H9 (cell line): ENCODE results near the gene C5orf34. TPM values are rescaled to one million over a fixed set of nuclear protein-coding genes. Genes with fewer than 3 reads are reported as not detected.
"Not testable (repeated sequence)": the region's sequence is repeated elsewhere in the genome, so short reads cannot be mapped to it uniquely, and the experiment has no call there.

ENCODE experiments used
- DNase-seq: peaks from one replicate; pipeline ENCODE4 v3.0.0-alpha.2; 2017
- H2AFZ ChIP-seq: one replicate; pipeline ENCODE4 v1.6.1; 2013; ENCODE audit warnings: mild to moderate bottlenecking, low read length, control low read depth, moderate library complexity
- H2AK5ac ChIP-seq: 2 replicates; pipeline ENCODE4 v1.6.1; 2013; ENCODE audit warnings: low read length, control low read depth, mixed read lengths; ENCODE audit not compliant: insufficient read length
- H2BK120ac ChIP-seq: one replicate; pipeline ENCODE4 v1.6.1; 2013; ENCODE audit warnings: low read depth, mild to moderate bottlenecking, low read length, control low read depth, inconsistent platforms; ENCODE audit not compliant: poor library complexity, severe bottlenecking
- H2BK12ac ChIP-seq: 2 replicates; pipeline ENCODE4 v1.6.1; 2013; ENCODE audit warnings: low read length, control low read depth, mixed read lengths, low read depth; ENCODE audit not compliant: insufficient read length
- H2BK15ac ChIP-seq: 2 replicates; pipeline ENCODE4 v1.6.1; 2013; ENCODE audit warnings: low read depth, low read length, control low read depth
- H2BK20ac ChIP-seq: one replicate; pipeline ENCODE4 v1.6.1; 2013; ENCODE audit warnings: low read depth, mild to moderate bottlenecking, low read length, control low read depth, inconsistent platforms; ENCODE audit not compliant: poor library complexity, severe bottlenecking
- H2BK5ac ChIP-seq: 2 replicates; pipeline ENCODE4 v1.6.1; 2013; ENCODE audit warnings: low read length, control low read depth, mixed read lengths; ENCODE audit not compliant: insufficient read length
- H3K14ac ChIP-seq: 2 replicates; pipeline ENCODE4 v1.6.1; 2013; ENCODE audit warnings: low read length, control low read depth; ENCODE audit not compliant: insufficient read depth
- H3K18ac ChIP-seq: 2 replicates; pipeline ENCODE4 v1.6.1; 2013; ENCODE audit warnings: low read depth, mild to moderate bottlenecking, mixed read lengths, low read length, control low read depth; ENCODE audit not compliant: insufficient read length
- H3K23ac ChIP-seq: 2 replicates; pipeline ENCODE4 v1.6.1; 2013; ENCODE audit warnings: low read length, control low read depth, mixed read lengths, low read depth; ENCODE audit not compliant: insufficient read length
- H3K23me2 ChIP-seq: 2 replicates; pipeline ENCODE4 v1.6.1; 2013; ENCODE audit warnings: low read depth, mild to moderate bottlenecking, mixed read lengths, low read length, control low read depth; ENCODE audit not compliant: insufficient read length, poor library complexity, severe bottlenecking
- H3K27ac ChIP-seq: 2 replicates; pipeline ENCODE4 v1.5.1; 2013; ENCODE audit warnings: low read length, control low read depth, mixed read lengths, low read depth; ENCODE audit not compliant: insufficient read length
- H3K27me3 ChIP-seq: 2 replicates; pipeline ENCODE4 v1.6.1; 2013; ENCODE audit warnings: low read length, control low read depth, inconsistent platforms; ENCODE audit not compliant: insufficient read depth
- H3K4ac ChIP-seq: 2 replicates; pipeline ENCODE4 v1.6.1; 2013; ENCODE audit warnings: low read depth, mild to moderate bottlenecking, control low read depth, inconsistent platforms, low read length, moderate library complexity
- H3K4me1 ChIP-seq: 2 replicates; pipeline ENCODE4 v1.6.1; 2013; ENCODE audit warnings: low read length, control low read depth, inconsistent platforms; ENCODE audit not compliant: insufficient read depth
- H3K4me2 ChIP-seq: 2 replicates; pipeline ENCODE4 v1.6.1; 2013; ENCODE audit warnings: low read length, control low read depth, mixed read lengths; ENCODE audit not compliant: insufficient read length, insufficient read depth
- H3K56ac ChIP-seq: 2 replicates; pipeline ENCODE4 v1.6.1; 2013; ENCODE audit warnings: low read depth, mild to moderate bottlenecking, mixed read lengths, low read length, control low read depth; ENCODE audit not compliant: insufficient read length
- H3K79me1 ChIP-seq: 2 replicates; pipeline ENCODE4 v1.6.1; 2013; ENCODE audit warnings: low read depth, mild to moderate bottlenecking, moderate library complexity, low read length, control low read depth, inconsistent platforms; ENCODE audit not compliant: insufficient read depth, poor library complexity, severe bottlenecking
- H3K79me2 ChIP-seq: 2 replicates; pipeline ENCODE4 v1.6.1; 2013; ENCODE audit warnings: low read length, control low read depth, inconsistent platforms; ENCODE audit not compliant: insufficient read depth
- H3K9ac ChIP-seq: 2 replicates; pipeline ENCODE4 v1.6.1; 2013; ENCODE audit warnings: low read length, control low read depth, mixed read lengths; ENCODE audit not compliant: insufficient read length; ENCODE audit errors: extremely low read depth
- H3K9me3 ChIP-seq: one replicate; pipeline ENCODE4 v1.6.1; 2013; ENCODE audit warnings: low read depth, low read length, inconsistent platforms; ENCODE audit not compliant: control insufficient read depth
- H3T11ph ChIP-seq: one replicate; pipeline ENCODE4 v1.6.1; 2013; ENCODE audit warnings: mild to moderate bottlenecking, low read length, control low read depth, inconsistent platforms
- H4K20me1 ChIP-seq: one replicate; pipeline ENCODE4 v1.6.1; 2013; ENCODE audit not compliant: control insufficient read depth, insufficient read length, insufficient read depth
- H4K5ac ChIP-seq: 2 replicates; pipeline ENCODE4 v1.6.1; 2013; ENCODE audit warnings: low read depth, mild to moderate bottlenecking, mixed read lengths, low read length, control low read depth; ENCODE audit not compliant: insufficient read length
- H4K8ac ChIP-seq: replicated peaks from 2 replicates; pipeline ENCODE4 v1.6.1; 2013; ENCODE audit warnings: low read length, control low read depth, mixed read lengths, low read depth; ENCODE audit not compliant: insufficient read length
- H4K91ac ChIP-seq: 2 replicates; pipeline ENCODE4 v1.6.1; 2013; ENCODE audit warnings: low read depth, mild to moderate bottlenecking, moderate library complexity, mixed read lengths, low read length, control low read depth; ENCODE audit not compliant: insufficient read length
- H3K27ac Mint-ChIP-seq, 3 experiments: 2 replicates in 2 of 3; 3 replicates in 1 of 3; pipeline ENCODE4 v1.8.0; 2020 to 2021; ENCODE audit warnings: mixed read lengths in 3 of 3, mild to moderate bottlenecking in 1 of 3, moderate library complexity in 1 of 3
- H3K27me3 Mint-ChIP-seq: 2 replicates; pipeline ENCODE4 v1.8.0; 2021; ENCODE audit warnings: low read depth, mild to moderate bottlenecking, moderate library complexity, mixed read lengths
- H3K36me3 Mint-ChIP-seq, 3 experiments: 2 replicates in 2 of 3; 3 replicates in 1 of 3; pipeline ENCODE4 v1.8.0; 2020 to 2021; ENCODE audit warnings: low read depth in 3 of 3, mixed read lengths in 3 of 3; ENCODE audit not compliant: insufficient read depth in 1 of 3
- H3K4me1 Mint-ChIP-seq, 2 experiments: 2 replicates each; pipeline ENCODE4 v1.8.0; 2020; ENCODE audit warnings: mixed read lengths in 2 of 2
- H3K4me3 Mint-ChIP-seq, 2 experiments: 2 replicates in 1 of 2; 3 replicates in 1 of 2; pipeline ENCODE4 v1.8.0; 2020 to 2021; ENCODE audit warnings: mild to moderate bottlenecking in 2 of 2, mixed read lengths in 2 of 2, moderate library complexity in 1 of 2
- H3K9me3 Mint-ChIP-seq, 2 experiments: 2 replicates in 1 of 2; 3 replicates in 1 of 2; pipeline ENCODE4 v1.8.0; 2020; ENCODE audit warnings: mild to moderate bottlenecking in 2 of 2, mixed read lengths in 2 of 2, moderate library complexity in 1 of 2
- CTCF ChIP-seq: fragments of 200-600 bp; sonication (generic); conservative IDR thresholded peaks from 3 replicates; pipeline ENCODE4 v1.8.0; 2021; ENCODE audit warnings: antibody characterized with exemption, mild to moderate bottlenecking
- WGBS: extraction: QIAGEN DNeasy Blood & Tissue Kit; methylation state at CpG from one replicate; pipeline ENCODE4 v1.1.7; 2013; ENCODE audit warnings: missing lambda C conversion rate, low lambda C conversion rate, mixed read lengths; ENCODE audit not compliant: insufficient read length; ENCODE audit errors: extremely low coverage; 5-methylcytosine and 5-hydroxymethylcytosine counted together
- total RNA-seq: library from RNA; stranded (reverse); gene quantifications from 2 replicates; pipeline ENCODE4 v1.2.1, GENCODE V29; 2021

C5orf34 gene
- total RNA-seq, 1 experiment from 2014 or later = 7.7 TPM

GRCh38 chr5:43467100-43467499 is 47.8 kb downstream of the C5orf34 start:
- no peak overlapping the region for H3T11ph ChIP-seq
- no peak overlapping the region for H4K8ac ChIP-seq

GRCh38 chr5:43465455-43465854 is 49.5 kb downstream of the C5orf34 start:
- not testable (repeated sequence) for H2BK5ac ChIP-seq, H3K18ac ChIP-seq, H3K27me3 ChIP-seq, H3K56ac ChIP-seq, H3K79me1 ChIP-seq, H3K4ac ChIP-seq, DNase-seq, H2BK20ac ChIP-seq, H3K27ac ChIP-seq, H2BK12ac ChIP-seq, H3K14ac ChIP-seq, H2BK15ac ChIP-seq, H4K20me1 ChIP-seq, H3K4me2 ChIP-seq, H2AFZ ChIP-seq, H3K4me1 Mint-ChIP-seq, H3K23ac ChIP-seq, H3T11ph ChIP-seq, H2AK5ac ChIP-seq, H3K27ac Mint-ChIP-seq, H3K23me2 ChIP-seq, H3K9ac ChIP-seq, H4K8ac ChIP-seq, H3K4me1 ChIP-seq, H3K79me2 ChIP-seq, H4K5ac ChIP-seq, H3K9me3 ChIP-seq, H2BK120ac ChIP-seq, H3K4me3 Mint-ChIP-seq, H4K91ac ChIP-seq, H3K27me3 Mint-ChIP-seq
- H3K9me3 Mint-ChIP-seq = peaks cover 16 to 28% of the 10 kb centered on the region in 2 experiments
- H3K36me3 Mint-ChIP-seq = peaks cover 29 to 40% (median 36%) of the 10 kb centered on the region in 3 experiments
- WGBS = no CpG with 5 or more reads among the region's 3 CpGs

More at GRCh38 chr5:43467100-43467499, 47.8 kb downstream of the C5orf34 start:
- Histone ChIP-seq H3K23me2 (no peaks in the 10 kb centered on the region), H3K23ac (no peak overlapping the region), H3K79me2 (no peaks in the 10 kb centered on the region), H2BK20ac (no peak overlapping the region), H4K91ac (no peak overlapping the region), H3K56ac (no peak overlapping the region), H2AK5ac (no peak overlapping the region), H4K20me1 (no peaks in the 10 kb centered on the region), H2BK120ac (no peak overlapping the region), H3K27ac (no peak overlapping the region), H4K5ac (no peak overlapping the region), H3K14ac (no peak overlapping the region), H3K4ac (no peak overlapping the region), H3K9ac (no peak overlapping the region), H2BK5ac (no peak overlapping the region), H3K27me3 (no peaks in the 10 kb centered on the region), H2BK12ac (no peak overlapping the region), H2AFZ (no peak overlapping the region), H3K18ac (no peak overlapping the region), H3K9me3 (no peaks in the 10 kb centered on the region), H3K4me1 (no peaks in the 10 kb centered on the region), H3K4me2 (no peak overlapping the region), H3K79me1 (no peaks in the 10 kb centered on the region), H2BK15ac (no peak overlapping the region)
- Mint-ChIP-seq H3K36me3 (peaks cover 31 to 47% (median 38%) of the 10 kb centered on the region in 3 experiments), H3K4me1 (no peaks in the 10 kb centered on the region), H3K4me3 (no peak overlapping the region), H3K9me3 (peaks cover 24 to 40% of the 10 kb centered on the region in 2 experiments), H3K27me3 (no peaks in the 10 kb centered on the region), H3K27ac (no peak overlapping the region)
- no peak for TF ChIP-seq CTCF
- no peak for DNase-seq
